ENCODE measurements around the gene MST1.

Gene MST1

GRCh38 chr3:49717959-49718857 is 28.9 kb upstream of the MST1 start:
- no peak for DNase-seq

- DNase-seq, result no peak
Observed at GRCh38 chr3:49717211-49717958, 28.1 kb upstream of the MST1 start.

GRCh38 chr3:49716691-49717210 is 27.5 kb upstream of the MST1 start:
- no peak for DNase-seq

- no peak for DNase-seq
Observed at GRCh38 chr3:49716169-49716568, 26.9 kb upstream of the MST1 start.

GRCh38 chr3:49715611-49716121 is 26.4 kb upstream of the MST1 start:
- no peak for DNase-seq

GRCh38 chr3:49714728-49715550 is 25.7 kb upstream of the MST1 start:
- no peak for DNase-seq

GRCh38 chr3:49713336-49714105 is 24.2 kb upstream of the MST1 start:
- DNase-seq, result no peak

- no peak for DNase-seq
Observed at GRCh38 chr3:49712631-49713317, 23.5 kb upstream of the MST1 start.

- no peak for DNase-seq
Observed at GRCh38 chr3:49712166-49712565, 22.9 kb upstream of the MST1 start.

GRCh38 chr3:49711489-49711888 is 22.2 kb upstream of the MST1 start:
- no peak for DNase-seq

- no peak for DNase-seq
Observed at GRCh38 chr3:49709852-49710251, 20.6 kb upstream of the MST1 start.

- no peak for DNase-seq
Observed at GRCh38 chr3:49707113-49707480, 17.8 kb upstream of the MST1 start.

- no peak for DNase-seq
Observed at GRCh38 chr3:49706456-49707112, 17.3 kb upstream of the MST1 start.

- DNase-seq, result no peak
Observed at GRCh38 chr3:49705390-49705960, 16.2 kb upstream of the MST1 start.

GRCh38 chr3:49704629-49705028 is 15.4 kb upstream of the MST1 start:
- no peak for DNase-seq

GRCh38 chr3:49703956-49704355 is 14.7 kb upstream of the MST1 start:
- DNase-seq, result no peak

- peak; percentile 27 for DNase-seq
Observed at GRCh38 chr3:49703443-49703927, 14.2 kb upstream of the MST1 start.

GRCh38 chr3:49702672-49703071 is 13.4 kb upstream of the MST1 start:
- no peak for DNase-seq

- no peak for DNase-seq
Observed at GRCh38 chr3:49701388-49702077, 12.3 kb upstream of the MST1 start.
